ENCODE measurements around the gene CBLN3. TPM values are rescaled to one million over a fixed set of nuclear protein-coding genes. Genes with fewer than 3 reads are reported as not detected.

Gene CBLN3
- polyA plus RNA-seq, 1 donor from 2014 or later: not detected

- Histone ChIP-seq H3K9me2 (ENCODE audit: insufficient read depth, low read length) (no peaks in the 10 kb centered on the region), H4K20me1 (ENCODE audit: insufficient read depth) (no peaks in the 10 kb centered on the region), H3K36me3 (ENCODE audit: insufficient read depth, low read length) (no peaks in the 10 kb centered on the region), H3K27me3 (ENCODE audit: insufficient read depth, low read depth, low read length) (no peaks in the 10 kb centered on the region), H3K4me2 (ENCODE audit: low read length) (no peak overlapping the region), H3K4me3 (ENCODE audit: low read length) (no peak overlapping the region), H2AFZ (ENCODE audit: low read depth, low read length) (no peak overlapping the region), H3K9ac (ENCODE audit: low read length) (no peak overlapping the region), H3K9me3 (ENCODE audit: low read length) (no peaks in the 10 kb centered on the region), H3F3A (ENCODE audit: insufficient read depth, low read length, poor library complexity, severe bottlenecking) (no peaks in the 10 kb centered on the region), H3K27ac (ENCODE audit: low read length) (no peak overlapping the region), H3K79me2 (replicated peaks; ENCODE audit: insufficient read depth, low read length) (no peaks in the 10 kb centered on the region)
- no peak for TF ChIP-seq POLR2AphosphoS5 (IDR thresholded peaks at IDR 0.05)
These were observed 49.3 kb downstream of the CBLN3 start for GRCh38 chr14:24379907-24380730.

- Histone ChIP-seq H3K27me3 (ENCODE audit: insufficient read depth, low read depth, low read length) (no peaks in the 10 kb centered on the region), H3K9ac (ENCODE audit: low read length) (no peak overlapping the region), H3K4me2 (ENCODE audit: low read length) (no peak overlapping the region), H3K4me3 (ENCODE audit: low read length) (no peak overlapping the region), H3K9me2 (ENCODE audit: insufficient read depth, low read length) (no peaks in the 10 kb centered on the region), H4K20me1 (ENCODE audit: insufficient read depth) (no peaks in the 10 kb centered on the region), H2AFZ (ENCODE audit: low read depth, low read length) (no peak overlapping the region), H3K79me2 (replicated peaks; ENCODE audit: insufficient read depth, low read length) (no peaks in the 10 kb centered on the region), H3K9me3 (ENCODE audit: low read length) (no peaks in the 10 kb centered on the region), H3F3A (ENCODE audit: insufficient read depth, low read length, poor library complexity, severe bottlenecking) (no peaks in the 10 kb centered on the region), H3K36me3 (ENCODE audit: insufficient read depth, low read length) (no peaks in the 10 kb centered on the region), H3K27ac (ENCODE audit: low read length) (no peak overlapping the region)
- TF ChIP-seq CTCF (IDR thresholded peaks at IDR 0.05; ENCODE audit: poor library complexity, severe bottlenecking) (no peak), TAF1 (IDR thresholded peaks at IDR 0.05; ENCODE audit: low read depth) (no peak), EZH2 (IDR thresholded peaks at IDR 0.05; ENCODE audit: borderline replicate concordance, insufficient read depth, low read length, poor library complexity, severe bottlenecking) (no peak), REST (IDR thresholded peaks at IDR 0.05; ENCODE audit: borderline replicate concordance) (no peak), MXI1 (conservative IDR thresholded peaks at IDR 0.05; ENCODE audit: poor library complexity, severe bottlenecking) (no peak), SMC3 (conservative IDR thresholded peaks at IDR 0.05; ENCODE audit: poor library complexity) (no peak), POLR2AphosphoS5 (IDR thresholded peaks at IDR 0.05) (no peak), EP300 (conservative IDR thresholded peaks at IDR 0.05; ENCODE audit: poor library complexity, severe bottlenecking) (no peak), RAD21 (conservative IDR thresholded peaks at IDR 0.05) (no peak)
These were observed 50.2 kb downstream of the CBLN3 start for GRCh38 chr14:24378981-24379906.
